WTC11 (cell line): ENCODE results near the gene GTF2I.

Experiments
- CTCF ChIP-seq: fragments of 200-600 bp; IDR thresholded peaks from 2 replicates; pipeline ENCODE4 v1.8.0; 2022; ENCODE audit warnings: antibody characterized with exemption
- GABPB1 ChIP-seq: sonication (generic); formaldehyde crosslinking; IDR thresholded peaks from 2 replicates; pipeline ENCODE4 v1.8.1; 2023; ENCODE audit warnings: mild to moderate bottlenecking, missing genetic modification reagents
- HMGXB4 ChIP-seq: sonication (generic); formaldehyde crosslinking; IDR thresholded peaks from 2 replicates; pipeline ENCODE4 v1.8.1; 2023; ENCODE audit warnings: mild to moderate bottlenecking, moderate library complexity, missing genetic modification reagents
- IRF1 ChIP-seq: sonication (generic); formaldehyde crosslinking; IDR thresholded peaks from 2 replicates; pipeline ENCODE4 v1.8.0; 2023; ENCODE audit warnings: missing genetic modification reagents
- TEAD4 ChIP-seq: sonication (generic); formaldehyde crosslinking; IDR thresholded peaks from 2 replicates; pipeline ENCODE4 v1.8.0; 2022; ENCODE audit warnings: mild to moderate bottlenecking, missing genetic modification reagents

GRCh38 chr7:74674166-74674565 is 16.6 kb downstream of the GTF2I start:
- TF ChIP-seq HMGXB4 (no peak), IRF1 (CRISPR knock-in tag) (no peak), GABPB1 (CRISPR knock-in tag) (no peak), TEAD4 (no peak), CTCF (no peak)
